ENCODE results near the gene PLD1.

DNA sequence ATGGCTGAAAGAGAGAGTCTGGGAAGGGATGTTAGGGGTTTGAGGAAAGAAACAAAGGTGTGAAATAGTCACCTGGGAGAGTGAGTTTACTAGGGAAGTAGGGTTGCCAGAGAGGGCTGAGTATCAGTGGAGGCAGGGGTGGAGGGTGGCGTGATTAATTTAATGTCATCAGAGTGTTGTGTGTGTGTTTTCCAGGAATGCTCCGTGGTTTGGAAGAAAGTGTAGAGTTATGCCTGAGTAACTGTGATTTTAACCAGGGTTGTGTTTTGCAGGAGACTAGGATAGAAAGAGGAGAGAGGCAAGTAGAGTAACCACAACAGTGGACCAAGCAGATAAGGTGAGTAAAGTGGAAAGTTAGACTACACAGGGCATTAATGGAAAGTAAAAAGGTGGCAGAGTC, 27.2 kb downstream of the PLD1 start:
- no peak for TF ChIP-seq CTCF (IDR thresholded peaks at IDR 0.05)
- TF ChIP-seq POLR2A (IDR thresholded peaks at IDR 0.05) = no peak

All from heart left ventricle (tissue), 13 donors.